ENCODE data around the gene KLHL42. TPM values are rescaled to one million over a fixed set of nuclear protein-coding genes. Genes with fewer than 3 reads are reported as not detected.
A peak's percentile ranks its signal among the peaks of the same experiment; 100 is the strongest.
"Not testable (repeated sequence)": the region's sequence is repeated elsewhere in the genome, so short reads cannot be mapped to it uniquely, and the experiment has no call there.

KLHL42 gene
- total RNA-seq, 1 donor from 2014 or later = 5.5 TPM

DNA sequence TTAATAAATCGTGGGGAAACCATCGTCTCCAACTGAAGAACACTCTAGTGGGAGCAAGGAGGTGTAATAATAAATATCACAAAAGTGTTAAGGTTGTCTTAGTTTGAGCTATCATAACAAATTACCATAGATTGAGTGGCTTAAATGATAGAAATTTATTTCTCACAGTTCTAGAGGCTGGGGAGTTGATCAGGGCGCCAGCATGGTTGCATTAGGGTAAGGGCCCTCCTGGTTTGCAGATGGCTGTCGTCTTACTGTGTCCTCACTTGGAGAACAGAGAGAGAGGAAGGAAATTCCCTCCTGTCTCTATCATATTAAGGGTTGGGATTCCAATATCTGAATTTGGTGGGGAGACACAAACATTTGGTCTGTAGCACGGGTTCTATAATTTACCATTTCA is 36.4 kb upstream of the KLHL42 start:
- intact Hi-C loops (cut with micrococcal nuclease) = no loop called here
- Histone ChIP-seq H3K4me3 (no peak overlapping the region), H3K36me3 (peaks cover 48% of the 10 kb centered on the region), H3K9me3 (replicated peaks) (no peaks in the 10 kb centered on the region), H3K27me3 (ENCODE audit: low read depth) (no peaks in the 10 kb centered on the region), H3K27ac (replicated peaks) (no peak overlapping the region), H3K4me1 (peaks cover 8% of the 10 kb centered on the region)
- DNase-seq = no peak
- no peak for TF ChIP-seq CTCF (IDR thresholded peaks at IDR 0.05; ENCODE audit: borderline replicate concordance)

- H3K4me1 ChIP-seq; H3K27me3 ChIP-seq (ENCODE audit: low read depth); H3K27ac ChIP-seq (replicated peaks); DNase-seq; H3K4me3 ChIP-seq; intact Hi-C loops (cut with micrococcal nuclease); H3K9me3 ChIP-seq (replicated peaks): not testable (repeated sequence)
- H3K36me3 ChIP-seq = peaks cover 27% of the 10 kb centered on the region
These were observed 34.3 kb upstream of the KLHL42 start for GRCh38 chr12:27745734-27746133.

- peak overlapping the region; percentile 45 for H3K27ac ChIP-seq (replicated peaks)
- peaks cover 8% of the 10 kb centered on the region for H3K4me1 ChIP-seq
- no peak for TF ChIP-seq CTCF (IDR thresholded peaks at IDR 0.05; ENCODE audit: borderline replicate concordance)
- peaks cover 25% of the 10 kb centered on the region for H3K36me3 ChIP-seq
- H3K4me3 ChIP-seq = no peak overlapping the region
- intact Hi-C loops (cut with micrococcal nuclease) = no loop called here
- no peaks in the 10 kb centered on the region for H3K9me3 ChIP-seq (replicated peaks)
- H3K27me3 ChIP-seq (ENCODE audit: low read depth) = no peaks in the 10 kb centered on the region
- DNase-seq = no peak
These were observed 32.8 kb upstream of the KLHL42 start for GRCh38 chr12:27747111-27747820.

- Histone ChIP-seq H3K9me3 (replicated peaks) (no peaks in the 10 kb centered on the region), H3K27ac (replicated peaks) (no peak overlapping the region), H3K4me1 (peaks cover 8% of the 10 kb centered on the region), H3K36me3 (peaks cover 15% of the 10 kb centered on the region), H3K27me3 (ENCODE audit: low read depth) (no peaks in the 10 kb centered on the region), H3K4me3 (no peak overlapping the region)
- TF ChIP-seq CTCF (IDR thresholded peaks at IDR 0.05; ENCODE audit: borderline replicate concordance) = no peak
- intact Hi-C loops (cut with micrococcal nuclease) = no loop called here
- no peak for DNase-seq
These were observed 28.5 kb upstream of the KLHL42 start for GRCh38 chr12:27751386-27752047.

- no peaks in the 10 kb centered on the region for H3K9me3 ChIP-seq (replicated peaks)
- no peaks in the 10 kb centered on the region for H3K27me3 ChIP-seq (ENCODE audit: low read depth)
- no peak overlapping the region for H3K27ac ChIP-seq (replicated peaks)
- DNase-seq = no peak
- intact Hi-C loops (cut with micrococcal nuclease) = no loop called here
- no peaks in the 10 kb centered on the region for H3K4me1 ChIP-seq
- no peak for TF ChIP-seq CTCF (IDR thresholded peaks at IDR 0.05; ENCODE audit: borderline replicate concordance)
- H3K4me3 ChIP-seq = no peak overlapping the region
- peaks cover 19% of the 10 kb centered on the region for H3K36me3 ChIP-seq
These were observed 25.2 kb upstream of the KLHL42 start for GRCh38 chr12:27754795-27755194.

DNA sequence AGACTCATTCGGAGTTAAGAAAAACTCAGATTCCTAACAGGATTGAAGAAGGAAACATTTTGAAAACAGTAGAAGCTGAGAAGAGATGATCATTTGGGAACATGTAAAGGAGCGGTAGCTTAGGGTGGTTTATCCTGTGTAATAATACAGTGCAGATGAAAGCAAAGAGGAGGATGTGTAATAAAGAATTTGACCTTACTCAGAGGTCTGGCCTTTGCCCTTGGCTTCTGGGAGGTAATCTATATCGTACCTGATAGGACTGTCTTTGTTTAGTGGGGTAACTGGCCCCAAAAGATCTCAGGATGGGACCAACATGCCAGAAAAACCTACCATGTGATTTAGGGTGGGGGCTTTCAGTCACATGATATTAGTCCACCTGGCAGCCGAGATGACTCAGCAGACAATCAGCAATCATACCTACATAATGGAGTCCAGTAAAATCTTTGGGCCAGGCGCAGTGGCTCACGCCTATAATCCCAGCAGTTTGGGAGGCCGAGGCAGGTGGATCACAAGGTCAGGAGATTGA is 23.3 kb upstream of the KLHL42 start:
- TF ChIP-seq CTCF (IDR thresholded peaks at IDR 0.05; ENCODE audit: borderline replicate concordance) = no peak
- no peaks in the 10 kb centered on the region for H3K27me3 ChIP-seq (ENCODE audit: low read depth)
- no peak overlapping the region for H3K27ac ChIP-seq (replicated peaks)
- intact Hi-C loops (cut with micrococcal nuclease) = no loop called here
- DNase-seq = no peak
- no peaks in the 10 kb centered on the region for H3K9me3 ChIP-seq (replicated peaks)
- H3K36me3 ChIP-seq = peaks cover 23% of the 10 kb centered on the region
- no peaks in the 10 kb centered on the region for H3K4me1 ChIP-seq
- no peak overlapping the region for H3K4me3 ChIP-seq
